T-helper 22 cell (primary cell): ENCODE results near the gene SPATS2.
"Not testable (repeated sequence)": the region's sequence is repeated elsewhere in the genome, so short reads cannot be mapped to it uniquely, and the experiment has no call there.

ENCODE experiments used
- DNase-seq: peaks from one replicate; pipeline ENCODE4 v3.0.0-alpha.2; 2020; ENCODE audit warnings: low read depth

Gene SPATS2

GRCh38 chr12:49518914-49519573 lies 151.8 kb downstream of the SPATS2 start:
- DNase-seq, result no peak

- no peak for DNase-seq
These were observed 152.3 kb downstream of the SPATS2 start for GRCh38 chr12:49519574-49519936.

GRCh38 chr12:49521389-49521788 lies 154.1 kb downstream of the SPATS2 start:
- no peak for DNase-seq

GRCh38 chr12:49524660-49525324 lies 157.5 kb downstream of the SPATS2 start:
- no peak for DNase-seq

- DNase-seq, result no peak
These were observed 158.7 kb downstream of the SPATS2 start for GRCh38 chr12:49525942-49526341.

GRCh38 chr12:49527361-49528130 lies 160.3 kb downstream of the SPATS2 start:
- no peak for DNase-seq

GRCh38 chr12:49529414-49529813 lies 162.2 kb downstream of the SPATS2 start:
- no peak for DNase-seq

GRCh38 chr12:49531745-49532144 lies 164.5 kb downstream of the SPATS2 start:
- no peak for DNase-seq

GRCh38 chr12:49533331-49533730 lies 166.1 kb downstream of the SPATS2 start:
- DNase-seq, result no peak

GRCh38 chr12:49534122-49534521 lies 166.9 kb downstream of the SPATS2 start:
- not testable (repeated sequence) for DNase-seq

GRCh38 chr12:49534731-49535278 lies 167.5 kb downstream of the SPATS2 start:
- DNase-seq, result no peak

GRCh38 chr12:49535921-49536525 lies 168.8 kb downstream of the SPATS2 start:
- no peak for DNase-seq

- DNase-seq, result no peak
These were observed 169.3 kb downstream of the SPATS2 start for GRCh38 chr12:49536526-49537071.

GRCh38 chr12:49537231-49537751 lies 170.0 kb downstream of the SPATS2 start:
- no peak for DNase-seq

GRCh38 chr12:49537752-49538509 lies 170.7 kb downstream of the SPATS2 start:
- DNase-seq, result no peak

- DNase-seq, result peak; percentile 88
These were observed 171.5 kb downstream of the SPATS2 start, which contains the start of gene KCNH3 for GRCh38 chr12:49538510-49539403. KCNH3 (plus strand) TSS chr12:49539030; CDS start chr12:49539417, 387 bp downstream.

GRCh38 chr12:49539406-49540228 lies 172.4 kb downstream of the SPATS2 start:
- DNase-seq, result no peak

- no peak for DNase-seq
These were observed 173.2 kb downstream of the SPATS2 start for GRCh38 chr12:49540229-49541139.
